ENCODE measurements around the gene GNG11. TPM values are rescaled to one million over a fixed set of nuclear protein-coding genes. Genes with fewer than 3 reads are reported as not detected.

Gene GNG11
- total RNA-seq, 2 donors from 2014 or later: 1.3 to 3.1 TPM

- no peaks in the 10 kb centered on the region for H3K9me3 Mint-ChIP-seq
Measured at GRCh38 chr7:93945756-93946535, 24.4 kb downstream of the GNG11 start.

DNA sequence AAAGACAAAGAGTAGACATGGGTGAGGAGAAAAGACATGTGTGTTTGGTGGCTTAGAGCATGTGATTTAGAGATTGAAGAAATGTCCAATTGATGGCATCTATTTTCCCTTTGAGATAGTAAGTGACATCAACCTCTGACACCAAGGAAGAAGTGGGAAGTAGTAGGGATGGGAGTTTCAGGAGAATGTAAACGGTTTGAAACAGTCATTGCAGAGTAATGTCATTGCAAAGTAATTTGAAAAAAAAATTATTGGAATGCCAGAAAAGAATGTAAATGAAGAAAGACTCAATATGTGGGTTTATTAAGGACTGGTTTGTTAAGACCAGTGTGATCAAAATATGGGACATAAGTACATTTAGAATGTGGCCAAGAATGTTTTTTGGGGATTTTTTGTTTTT, 26.6 kb downstream of the GNG11 start:
- Mint-ChIP-seq H3K27ac (no peak overlapping the region), H3K4me3 (no peak overlapping the region), H3K9me3 (no peaks in the 10 kb centered on the region), H3K27me3 (ENCODE audit: insufficient read depth) (no peaks in the 10 kb centered on the region), H3K36me3 (ENCODE audit: low read depth) (no peaks in the 10 kb centered on the region), H3K4me1 (no peaks in the 10 kb centered on the region)
- DNase-seq: no peak
- no peaks in the 10 kb centered on the region for H3K36me3 ChIP-seq (ENCODE audit: control insufficient read depth, insufficient read depth, low read length)
- H3K27me3 ChIP-seq (ENCODE audit: control insufficient read depth, insufficient read depth, low read length, poor library complexity, severe bottlenecking): no peaks in the 10 kb centered on the region
- no peak for TF ChIP-seq CTCF (conservative IDR thresholded peaks at IDR 0.05)
- H3K9me3 ChIP-seq (ENCODE audit: control insufficient read depth, low read length): no peaks in the 10 kb centered on the region
- H3K9ac ChIP-seq (ENCODE audit: extremely low read depth, low read length, poor library complexity, severe bottlenecking): no peak overlapping the region
- H3K4me1 ChIP-seq (ENCODE audit: control insufficient read depth, insufficient read depth, low read length): no peaks in the 10 kb centered on the region
- WGBS, 2 experiments (ENCODE audit: insufficient coverage in 1 of 2, insufficient read length in 1 of 2): 77 to 88% methylated on average over 1 of the region's 1 CpG
- no peak overlapping the region for H3K27ac ChIP-seq (ENCODE audit: low read depth, low read length)
- H3K4me3 ChIP-seq (ENCODE audit: low read length): no peak overlapping the region

More at GRCh38 chr7:93945756-93946535, 24.4 kb downstream of the GNG11 start:
- no peaks in the 10 kb centered on the region for H3K27me3 Mint-ChIP-seq (ENCODE audit: insufficient read depth)
- H3K27ac Mint-ChIP-seq: no peak overlapping the region
- no peaks in the 10 kb centered on the region for H3K4me1 ChIP-seq (ENCODE audit: control insufficient read depth, insufficient read depth, low read length)
- no peak overlapping the region for H3K4me3 ChIP-seq (ENCODE audit: low read length)
- H3K27me3 ChIP-seq (ENCODE audit: control insufficient read depth, insufficient read depth, low read length, poor library complexity, severe bottlenecking): no peaks in the 10 kb centered on the region
- no peak overlapping the region for H3K9ac ChIP-seq (ENCODE audit: extremely low read depth, low read length, poor library complexity, severe bottlenecking)
- no peaks in the 10 kb centered on the region for H3K36me3 ChIP-seq (ENCODE audit: control insufficient read depth, insufficient read depth, low read length)
- H3K36me3 Mint-ChIP-seq (ENCODE audit: low read depth): no peaks in the 10 kb centered on the region
- no peaks in the 10 kb centered on the region for H3K4me1 Mint-ChIP-seq
- H3K4me3 Mint-ChIP-seq: no peak overlapping the region
- 90 to 95% methylated on average over 5 of the region's 5 CpGs for WGBS, 2 experiments (ENCODE audit: insufficient coverage in 1 of 2, insufficient read length in 1 of 2)
- no peak for TF ChIP-seq CTCF (conservative IDR thresholded peaks at IDR 0.05)
- DNase-seq: no peak
- no peak overlapping the region for H3K27ac ChIP-seq (ENCODE audit: low read depth, low read length)
- no peaks in the 10 kb centered on the region for H3K9me3 ChIP-seq (ENCODE audit: control insufficient read depth, low read length)

- Mint-ChIP-seq H3K36me3 (ENCODE audit: low read depth) (no peaks in the 10 kb centered on the region), H3K27me3 (ENCODE audit: insufficient read depth) (no peaks in the 10 kb centered on the region), H3K9me3 (no peaks in the 10 kb centered on the region), H3K27ac (no peak overlapping the region), H3K4me1 (no peaks in the 10 kb centered on the region), H3K4me3 (no peak overlapping the region)
- no peaks in the 10 kb centered on the region for H3K36me3 ChIP-seq (ENCODE audit: control insufficient read depth, insufficient read depth, low read length)
- H3K27me3 ChIP-seq (ENCODE audit: control insufficient read depth, insufficient read depth, low read length, poor library complexity, severe bottlenecking): no peaks in the 10 kb centered on the region
- 79% methylated on average over 2 of the region's 2 CpGs; no CpG with 5 or more reads in 1 of the 2 experiments for WGBS, 2 experiments (ENCODE audit: insufficient coverage in 1 of 2, insufficient read length in 1 of 2)
- no peak for DNase-seq
- no peak overlapping the region for H3K9ac ChIP-seq (ENCODE audit: extremely low read depth, low read length, poor library complexity, severe bottlenecking)
- no peak overlapping the region for H3K27ac ChIP-seq (ENCODE audit: low read depth, low read length)
- no peak for TF ChIP-seq CTCF (conservative IDR thresholded peaks at IDR 0.05)
- H3K4me3 ChIP-seq (ENCODE audit: low read length): no peak overlapping the region
- H3K4me1 ChIP-seq (ENCODE audit: control insufficient read depth, insufficient read depth, low read length): no peaks in the 10 kb centered on the region
- no peaks in the 10 kb centered on the region for H3K9me3 ChIP-seq (ENCODE audit: control insufficient read depth, low read length)
Measured at GRCh38 chr7:93948873-93949272, 27.3 kb downstream of the GNG11 start.

Measured in endodermal cell (in vitro differentiated cells).